Peyer's patch (tissue), 4 donors: ENCODE results near the gene GTF3C2. TPM values are rescaled to one million over a fixed set of nuclear protein-coding genes. Genes with fewer than 3 reads are reported as not detected.

ENCODE experiments used
- DNase-seq, 3 donors: peaks; one replicate each; pipeline ENCODE4 v3.0.0-alpha.2; 2017 to 2019
- H3K27ac ChIP-seq, 4 donors: fragments of 200-600 bp; sonication (generic); one replicate each; pipeline ENCODE4 v1.5.1; 2016 to 2019
- H3K27me3 ChIP-seq, 2 donors: fragments of 200-600 bp; sonication (generic); one replicate each; pipeline ENCODE4 v1.5.1; 2019
- H3K36me3 ChIP-seq, 3 donors: fragments of 200-600 bp; sonication (generic); one replicate each; pipeline ENCODE4 v1.5.1; 2016 to 2019
- H3K4me1 ChIP-seq, 4 donors: fragments of 200-600 bp; sonication (generic); one replicate each; pipeline ENCODE4 v1.5.1; 2016 to 2019
- H3K4me3 ChIP-seq, 4 donors: fragments of 200-600 bp; sonication (generic); 1 replicate in 3 of 4; 2 replicates in 1 of 4; pipeline ENCODE4 v1.5.1; 2016 to 2019; ENCODE audit warnings: mild to moderate bottlenecking in 1 of 4
- H3K9me3 ChIP-seq, 4 donors: fragments of 200-600 bp; sonication (generic); one replicate each; pipeline ENCODE4 v1.5.1; 2016 to 2019; ENCODE audit warnings: mild to moderate bottlenecking in 1 of 4
- POLR2A ChIP-seq, 2 donors: fragments of 450-650 bp; IDR thresholded peaks; one replicate each; pipeline ENCODE4 v1.5.1; 2017; ENCODE audit warnings: antibody characterized with exemption in 2 of 2, mild to moderate bottlenecking in 2 of 2, moderate library complexity in 2 of 2
- total RNA-seq, 4 donors: library from RNA; depleted of rRNA; stranded (reverse); fragments of >200 nt; gene quantifications; one replicate each; pipeline ENCODE4 v1.1.0, GENCODE V29; 2016
- TF ChIP-seq, protein P1 (sequence below), 6 experiments: fragments of 450-650 bp in 4 of 6; fragments of 200-600 bp in 2 of 6; sonication (generic) in 1 of 6; IDR thresholded peaks; one replicate each; pipeline ENCODE4 v1.5.1; 2017 to 2019; ENCODE audit warnings: antibody characterized with exemption in 6 of 6, mild to moderate bottlenecking in 3 of 6, moderate library complexity in 1 of 6

Gene GTF3C2
- total RNA-seq, 4 donors from 2014 or later: 59.0 to 111 (median 74.6) TPM

- Histone ChIP-seq H3K36me3 (peaks cover 0 to 7% (median 0%) of the 10 kb centered on the region in 3 donors), H3K27ac (no peak overlapping the region), H3K4me1 (no peaks in the 10 kb centered on the region), H3K9me3 (no peaks in the 10 kb centered on the region), H3K27me3 (no peaks in the 10 kb centered on the region), H3K4me3 (no peak overlapping the region)
- TF ChIP-seq, protein P1, sequence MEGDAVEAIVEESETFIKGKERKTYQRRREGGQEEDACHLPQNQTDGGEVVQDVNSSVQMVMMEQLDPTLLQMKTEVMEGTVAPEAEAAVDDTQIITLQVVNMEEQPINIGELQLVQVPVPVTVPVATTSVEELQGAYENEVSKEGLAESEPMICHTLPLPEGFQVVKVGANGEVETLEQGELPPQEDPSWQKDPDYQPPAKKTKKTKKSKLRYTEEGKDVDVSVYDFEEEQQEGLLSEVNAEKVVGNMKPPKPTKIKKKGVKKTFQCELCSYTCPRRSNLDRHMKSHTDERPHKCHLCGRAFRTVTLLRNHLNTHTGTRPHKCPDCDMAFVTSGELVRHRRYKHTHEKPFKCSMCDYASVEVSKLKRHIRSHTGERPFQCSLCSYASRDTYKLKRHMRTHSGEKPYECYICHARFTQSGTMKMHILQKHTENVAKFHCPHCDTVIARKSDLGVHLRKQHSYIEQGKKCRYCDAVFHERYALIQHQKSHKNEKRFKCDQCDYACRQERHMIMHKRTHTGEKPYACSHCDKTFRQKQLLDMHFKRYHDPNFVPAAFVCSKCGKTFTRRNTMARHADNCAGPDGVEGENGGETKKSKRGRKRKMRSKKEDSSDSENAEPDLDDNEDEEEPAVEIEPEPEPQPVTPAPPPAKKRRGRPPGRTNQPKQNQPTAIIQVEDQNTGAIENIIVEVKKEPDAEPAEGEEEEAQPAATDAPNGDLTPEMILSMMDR (IDR thresholded peaks at IDR 0.05): no peak
- TF ChIP-seq POLR2A (IDR thresholded peaks at IDR 0.05): no peak
- no peak for DNase-seq
These were observed 42.5 kb downstream of the GTF3C2 start for GRCh38 chr2:27313882-27314645.

DNA sequence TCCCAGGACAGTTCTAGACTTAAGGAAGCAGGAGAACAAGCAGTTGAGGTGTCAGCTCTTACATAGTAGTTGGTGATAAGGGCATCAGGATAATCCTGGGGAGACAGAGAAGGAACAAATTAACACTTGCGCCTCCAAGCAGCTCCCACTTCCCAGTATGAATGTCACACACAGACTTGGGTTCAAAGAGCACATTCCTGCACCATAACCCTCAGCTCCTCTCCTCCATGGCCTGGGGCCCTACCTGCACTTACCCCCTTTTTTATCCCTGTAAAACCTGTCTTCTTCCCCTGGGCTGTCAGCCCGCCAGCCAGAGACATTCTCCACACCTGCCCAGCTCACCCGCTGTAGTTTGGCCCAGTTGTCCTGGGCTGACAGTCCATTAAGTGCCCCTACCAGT is 44.4 kb downstream of the GTF3C2 start:
- peaks cover 0 to 7% (median 0%) of the 10 kb centered on the region in 3 donors for H3K36me3 ChIP-seq
- no peak overlapping the region for H3K4me3 ChIP-seq
- no peaks in the 10 kb centered on the region for H3K9me3 ChIP-seq
- H3K27me3 ChIP-seq: peaks cover 0 to 17% of the 10 kb centered on the region in 2 donors
- DNase-seq: no peak
- no peak for TF ChIP-seq POLR2A (IDR thresholded peaks at IDR 0.05)
- TF ChIP-seq, protein P1 (IDR thresholded peaks at IDR 0.05): no peak
- peaks cover 0 to 14% (median 2%) of the 10 kb centered on the region in 4 donors for H3K4me1 ChIP-seq
- no peak overlapping the region for H3K27ac ChIP-seq

GRCh38 chr2:27309651-27310050 is 46.9 kb downstream of the GTF3C2 start:
- H3K36me3 ChIP-seq: peaks cover 0 to 7% (median 0%) of the 10 kb centered on the region in 3 donors
- TF ChIP-seq POLR2A (IDR thresholded peaks at IDR 0.05): no peak
- TF ChIP-seq, protein P1 (IDR thresholded peaks at IDR 0.05): no peak
- no peaks in the 10 kb centered on the region for H3K9me3 ChIP-seq
- H3K27me3 ChIP-seq: peaks cover 0 to 25% of the 10 kb centered on the region in 2 donors
- H3K27ac ChIP-seq: no peak overlapping the region
- peaks cover 0 to 26% (median 9%) of the 10 kb centered on the region in 4 donors for H3K4me1 ChIP-seq
- no peak overlapping the region for H3K4me3 ChIP-seq
- DNase-seq: no peak

- Histone ChIP-seq H3K4me3 (no peak within 1 kb of the TSS), H3K27me3 (peaks cover 0 to 25% of the 10 kb centered on the region in 2 donors)
These were observed 48.1 kb downstream of the GTF3C2 start, which contains the start of gene UCN for GRCh38 chr2:27308359-27308881. Gene UCN (minus strand): TSS chr2:27308445. CDS start chr2:27307895, 550 bp downstream.

GRCh38 chr2:27307545-27308358 is 48.8 kb downstream of the GTF3C2 start:
- no peak for DNase-seq
- peaks cover 0 to 7% (median 0%) of the 10 kb centered on the region in 3 donors for H3K36me3 ChIP-seq
- no peak overlapping the region for H3K27ac ChIP-seq
- peaks cover 0 to 26% (median 9%) of the 10 kb centered on the region in 4 donors for H3K4me1 ChIP-seq
- no peak overlapping the region for H3K4me3 ChIP-seq
- H3K27me3 ChIP-seq: peaks cover 0 to 25% of the 10 kb centered on the region in 2 donors
- no peak for TF ChIP-seq POLR2A (IDR thresholded peaks at IDR 0.05)
- TF ChIP-seq, protein P1 (IDR thresholded peaks at IDR 0.05): no peak
- H3K9me3 ChIP-seq: no peaks in the 10 kb centered on the region

More at GRCh38 chr2:27308359-27308881, 48.1 kb downstream of the GTF3C2 start, which contains the start of gene UCN:
- TF ChIP-seq, protein P1 (IDR thresholded peaks at IDR 0.05): no peak
- no peak for TF ChIP-seq POLR2A (IDR thresholded peaks at IDR 0.05)
- peaks cover 0 to 7% (median 0%) of the 10 kb centered on the region in 3 donors for H3K36me3 ChIP-seq
- no peaks in the 10 kb centered on the region for H3K9me3 ChIP-seq
- no peak within 1 kb of the TSS for H3K27ac ChIP-seq
- H3K4me1 ChIP-seq: peaks cover 0 to 26% (median 9%) of the 10 kb centered on the region in 4 donors
- no peak for DNase-seq
